ENCODE data around the gene POLR2M.

POLR2M gene

GRCh38 chr15:57665939-57666338, 40.6 kb upstream of the POLR2M start:
- no peak overlapping the region for H3K9ac ChIP-seq (ENCODE audit: low read length)
- no peaks in the 10 kb centered on the region for H3K9me3 ChIP-seq (ENCODE audit: insufficient read depth, low read length)
- H3F3A ChIP-seq (ENCODE audit: insufficient read depth), result no peaks in the 10 kb centered on the region
- no peak overlapping the region for H3K4me2 ChIP-seq (ENCODE audit: low read depth, low read length, poor library complexity, severe bottlenecking)
- no peak overlapping the region for H2AFZ ChIP-seq (ENCODE audit: low read depth, low read length, severe bottlenecking)
- H3K4me3 ChIP-seq (ENCODE audit: insufficient read depth, low read length, poor library complexity, severe bottlenecking), result no peak overlapping the region
- H3K27me3 ChIP-seq (ENCODE audit: low read length), result no peaks in the 10 kb centered on the region
- H3K36me3 ChIP-seq (ENCODE audit: low read length), result no peaks in the 10 kb centered on the region
- no peak for TF ChIP-seq CTCF (IDR thresholded peaks at IDR 0.05; ENCODE audit: insufficient read depth, low read length, poor library complexity, severe bottlenecking)
- no peak for TF ChIP-seq EZH2phosphoT487 (conservative IDR thresholded peaks at IDR 0.05; ENCODE audit: low read length)
- H3K27ac ChIP-seq (ENCODE audit: low read depth, low read length), result no peak overlapping the region
- H3K9me2 ChIP-seq (replicated peaks; ENCODE audit: insufficient read depth, low read length), result no peaks in the 10 kb centered on the region
- no peaks in the 10 kb centered on the region for H3K79me2 ChIP-seq (ENCODE audit: insufficient read depth, low read length)
- H4K20me1 ChIP-seq (ENCODE audit: low read depth, low read length), result no peaks in the 10 kb centered on the region

GRCh38 chr15:57667171-57667849, 39.2 kb upstream of the POLR2M start:
- Histone ChIP-seq H3K9ac (ENCODE audit: low read length) (no peak overlapping the region), H4K20me1 (ENCODE audit: low read depth, low read length) (no peaks in the 10 kb centered on the region), H3K9me3 (ENCODE audit: insufficient read depth, low read length) (no peaks in the 10 kb centered on the region), H3K27ac (ENCODE audit: low read depth, low read length) (no peak overlapping the region), H3K36me3 (ENCODE audit: low read length) (no peaks in the 10 kb centered on the region), H3F3A (ENCODE audit: insufficient read depth) (no peaks in the 10 kb centered on the region), H3K9me2 (replicated peaks; ENCODE audit: insufficient read depth, low read length) (no peaks in the 10 kb centered on the region), H3K4me2 (ENCODE audit: low read depth, low read length, poor library complexity, severe bottlenecking) (no peak overlapping the region), H3K79me2 (ENCODE audit: insufficient read depth, low read length) (no peaks in the 10 kb centered on the region), H2AFZ (ENCODE audit: low read depth, low read length, severe bottlenecking) (no peak overlapping the region), H3K27me3 (ENCODE audit: low read length) (no peaks in the 10 kb centered on the region), H3K4me3 (ENCODE audit: insufficient read depth, low read length, poor library complexity, severe bottlenecking) (no peak overlapping the region)
- TF ChIP-seq EZH2phosphoT487 (conservative IDR thresholded peaks at IDR 0.05; ENCODE audit: low read length) (no peak), CTCF (IDR thresholded peaks at IDR 0.05; ENCODE audit: insufficient read depth, low read length, poor library complexity, severe bottlenecking) (no peak)

- Histone ChIP-seq H3K9me3 (ENCODE audit: insufficient read depth, low read length) (no peaks in the 10 kb centered on the region), H3K27ac (ENCODE audit: low read depth, low read length) (no peak overlapping the region), H3F3A (ENCODE audit: insufficient read depth) (no peaks in the 10 kb centered on the region), H2AFZ (ENCODE audit: low read depth, low read length, severe bottlenecking) (no peak overlapping the region), H3K9ac (ENCODE audit: low read length) (no peak overlapping the region), H3K4me3 (ENCODE audit: insufficient read depth, low read length, poor library complexity, severe bottlenecking) (no peak overlapping the region), H4K20me1 (ENCODE audit: low read depth, low read length) (no peaks in the 10 kb centered on the region), H3K9me2 (replicated peaks; ENCODE audit: insufficient read depth, low read length) (no peaks in the 10 kb centered on the region), H3K4me2 (ENCODE audit: low read depth, low read length, poor library complexity, severe bottlenecking) (no peak overlapping the region), H3K79me2 (ENCODE audit: insufficient read depth, low read length) (no peaks in the 10 kb centered on the region), H3K36me3 (ENCODE audit: low read length) (no peaks in the 10 kb centered on the region), H3K27me3 (ENCODE audit: low read length) (no peaks in the 10 kb centered on the region)
- TF ChIP-seq CTCF (IDR thresholded peaks at IDR 0.05; ENCODE audit: insufficient read depth, low read length, poor library complexity, severe bottlenecking), result no peak
- TF ChIP-seq EZH2phosphoT487 (conservative IDR thresholded peaks at IDR 0.05; ENCODE audit: low read length), result no peak
These were observed 38.5 kb upstream of the POLR2M start for GRCh38 chr15:57668016-57668415.

Measured in SU-DHL-6 (cell line).